Adipocyte (in vitro differentiated cells): ENCODE results near the gene ATP1B1.

Experiments
- DNase-seq: peaks from one replicate; pipeline ENCODE4 v3.0.0-alpha.2; 2015; ENCODE audit warnings: low read depth
- H3K27me3 ChIP-seq: replicated peaks from 2 replicates; pipeline ENCODE4 v1.7.0; 2013; ENCODE audit warnings: mild to moderate bottlenecking, low read length, moderate library complexity; ENCODE audit not compliant: control insufficient read depth, insufficient read depth
- H3K36me3 ChIP-seq: 2 replicates; pipeline ENCODE4 v1.7.0; 2013; ENCODE audit warnings: low read length, mild to moderate bottlenecking, moderate library complexity; ENCODE audit not compliant: control insufficient read depth, insufficient read depth, severe bottlenecking
- H3K4me1 ChIP-seq: 2 replicates; pipeline ENCODE4 v1.7.0; 2013; ENCODE audit warnings: mild to moderate bottlenecking, low read length, moderate library complexity; ENCODE audit not compliant: control insufficient read depth, insufficient read depth
- H3K4me3 ChIP-seq: 2 replicates; pipeline ENCODE4 v1.7.0; 2013; ENCODE audit warnings: mild to moderate bottlenecking, low read length, moderate library complexity
- H3K9ac ChIP-seq: 2 replicates; pipeline ENCODE4 v1.7.0; 2013; ENCODE audit warnings: mild to moderate bottlenecking, low read length, moderate library complexity
- H3K9me3 ChIP-seq: 2 replicates; pipeline ENCODE4 v1.7.0; 2013; ENCODE audit warnings: mild to moderate bottlenecking, low read length, moderate library complexity; ENCODE audit not compliant: control insufficient read depth

The ATP1B1 gene

GRCh38 chr1:169099561-169099960 is 6.9 kb upstream of the ATP1B1 start:
- no peaks in the 10 kb centered on the region for H3K36me3 ChIP-seq
- H3K4me1 ChIP-seq, result peaks cover 4% of the 10 kb centered on the region
- no peaks in the 10 kb centered on the region for H3K9me3 ChIP-seq
- DNase-seq, result no peak
- no peak overlapping the region for H3K4me3 ChIP-seq
- no peak overlapping the region for H3K9ac ChIP-seq
- H3K27me3 ChIP-seq, result peaks cover 8% of the 10 kb centered on the region

- Histone ChIP-seq H3K4me1 (peaks cover 4% of the 10 kb centered on the region), H3K9me3 (no peaks in the 10 kb centered on the region), H3K9ac (no peak overlapping the region), H3K27me3 (peaks cover 8% of the 10 kb centered on the region), H3K4me3 (no peak overlapping the region), H3K36me3 (no peaks in the 10 kb centered on the region)
- DNase-seq, result no peak
These were observed 6.3 kb upstream of the ATP1B1 start for GRCh38 chr1:169100208-169100607.

GRCh38 chr1:169100651-169101088 is 5.8 kb upstream of the ATP1B1 start:
- peaks cover 4% of the 10 kb centered on the region for H3K4me1 ChIP-seq
- no peak overlapping the region for H3K4me3 ChIP-seq

GRCh38 chr1:169102567-169102966 is 3.9 kb upstream of the ATP1B1 start:
- Histone ChIP-seq H3K27me3 (no peaks in the 10 kb centered on the region), H3K4me1 (peaks cover 4% of the 10 kb centered on the region), H3K36me3 (no peaks in the 10 kb centered on the region), H3K4me3 (no peak overlapping the region), H3K9me3 (no peaks in the 10 kb centered on the region), H3K9ac (no peak overlapping the region)
- DNase-seq, result peak; percentile 79

More at GRCh38 chr1:169100651-169101088, 5.8 kb upstream of the ATP1B1 start:
- no peak overlapping the region for H3K9ac ChIP-seq
- no peaks in the 10 kb centered on the region for H3K9me3 ChIP-seq
- H3K27me3 ChIP-seq, result peaks cover 3% of the 10 kb centered on the region
- no peaks in the 10 kb centered on the region for H3K36me3 ChIP-seq
- no peak for DNase-seq

GRCh38 chr1:169103002-169103401 is 3.5 kb upstream of the ATP1B1 start:
- no peak for DNase-seq
- Histone ChIP-seq H3K9me3 (no peaks in the 10 kb centered on the region), H3K4me1 (peaks cover 4% of the 10 kb centered on the region), H3K36me3 (no peaks in the 10 kb centered on the region), H3K9ac (no peak overlapping the region), H3K4me3 (no peak overlapping the region), H3K27me3 (no peaks in the 10 kb centered on the region)

GRCh38 chr1:169103480-169103893 is 3.0 kb upstream of the ATP1B1 start:
- Histone ChIP-seq H3K27me3 (no peaks in the 10 kb centered on the region), H3K9ac (no peak overlapping the region), H3K4me3 (no peak overlapping the region), H3K9me3 (no peaks in the 10 kb centered on the region), H3K4me1 (peaks cover 4% of the 10 kb centered on the region), H3K36me3 (no peaks in the 10 kb centered on the region)
- DNase-seq, result no peak

GRCh38 chr1:169105087-169105433 is 1.4 kb upstream of the ATP1B1 start:
- no peak overlapping the region for H3K9ac ChIP-seq
- H3K36me3 ChIP-seq, result no peaks in the 10 kb centered on the region
- H3K27me3 ChIP-seq, result no peaks in the 10 kb centered on the region
- H3K4me3 ChIP-seq, result no peak overlapping the region
- peaks cover 8% of the 10 kb centered on the region for H3K4me1 ChIP-seq
- no peak for DNase-seq
- H3K9me3 ChIP-seq, result no peaks in the 10 kb centered on the region

GRCh38 chr1:169105434-169106094 is 926 bp upstream of the ATP1B1 start:
- H3K4me3 ChIP-seq, result peak overlapping the region; percentile 88
- no peak overlapping the region for H3K9ac ChIP-seq
- no peaks in the 10 kb centered on the region for H3K9me3 ChIP-seq
- H3K27me3 ChIP-seq, result no peaks in the 10 kb centered on the region
- H3K36me3 ChIP-seq, result no peaks in the 10 kb centered on the region
- peak; percentile 37 for DNase-seq
- H3K4me1 ChIP-seq, result peaks cover 13% of the 10 kb centered on the region

GRCh38 chr1:169106921-169107602 is 572 bp downstream of the ATP1B1 start:
- no peaks in the 10 kb centered on the region for H3K9me3 ChIP-seq
- peak; percentile 50 for DNase-seq
- peaks cover 8% of the 10 kb centered on the region for H3K36me3 ChIP-seq
- peak overlapping the region; percentile 83 for H3K9ac ChIP-seq
- peaks cover 18% of the 10 kb centered on the region for H3K4me1 ChIP-seq
- H3K4me3 ChIP-seq, result peak overlapping the region; percentile 88
- no peaks in the 10 kb centered on the region for H3K27me3 ChIP-seq

GRCh38 chr1:169107603-169108208 is 1.2 kb downstream of the ATP1B1 start:
- Histone ChIP-seq H3K4me1 (peaks cover 17% of the 10 kb centered on the region), H3K36me3 (peaks cover 12% of the 10 kb centered on the region), H3K4me3 (peak overlapping the region; percentile 88), H3K9me3 (no peaks in the 10 kb centered on the region), H3K27me3 (no peaks in the 10 kb centered on the region), H3K9ac (peak overlapping the region; percentile 83)
- peak; percentile 46 for DNase-seq

GRCh38 chr1:169108223-169108622 is 1.7 kb downstream of the ATP1B1 start:
- H3K9ac ChIP-seq, result no peak overlapping the region
- peak overlapping the region; percentile 88 for H3K4me3 ChIP-seq
- DNase-seq, result no peak

More at GRCh38 chr1:169108223-169108622, 1.7 kb downstream of the ATP1B1 start:
- Histone ChIP-seq H3K4me1 (peaks cover 15% of the 10 kb centered on the region), H3K9me3 (no peaks in the 10 kb centered on the region), H3K27me3 (no peaks in the 10 kb centered on the region), H3K36me3 (peaks cover 12% of the 10 kb centered on the region)
